T follicular helper cell (primary cell): Measurements from ENCODE around the gene WDTC1.
"Not testable (repeated sequence)": the region's sequence is repeated elsewhere in the genome, so short reads cannot be mapped to it uniquely, and the experiment has no call there.

ENCODE experiments used
- DNase-seq: peaks from one replicate; pipeline ENCODE4 v3.0.0-alpha.2; 2020; ENCODE audit warnings: low read depth
- total RNA-seq, 2 experiments: gene quantifications; one replicate each; lab custom pipeline; 2026; lab: John Stamatoyannopoulos, UW

The WDTC1 gene
- total RNA-seq = 31.2 to 85.4 reads per million in 2 experiments

GRCh38 chr1:27234049-27234882 is at the start of gene WDTC1:
WDTC1 (plus strand) TSS chr1:27234632; CDS start chr1:27261055, 26,423 bp downstream.
- DNase-seq = peak; percentile 98

- not testable (repeated sequence) for DNase-seq
Measured at GRCh38 chr1:27184665-27185064, 49.8 kb upstream of the WDTC1 start.

- no peak for DNase-seq
Measured at GRCh38 chr1:27192039-27192529, 42.3 kb upstream of the WDTC1 start.

- DNase-seq = no peak
Measured at GRCh38 chr1:27193194-27193593, 41.2 kb upstream of the WDTC1 start.

GRCh38 chr1:27201295-27201694 is 33.1 kb upstream of the WDTC1 start:
- no peak for DNase-seq

- DNase-seq = no peak
Measured at GRCh38 chr1:27203946-27204345, 30.5 kb upstream of the WDTC1 start.

GRCh38 chr1:27207238-27207637 is 27.2 kb upstream of the WDTC1 start:
- DNase-seq = not testable (repeated sequence)

GRCh38 chr1:27208143-27208850 is 26.1 kb upstream of the WDTC1 start:
- DNase-seq = not testable (repeated sequence)

GRCh38 chr1:27216466-27216865 is 18.0 kb upstream of the WDTC1 start:
- no peak for DNase-seq

- no peak for DNase-seq
Measured at GRCh38 chr1:27217401-27217800, 17.0 kb upstream of the WDTC1 start.

- DNase-seq = no peak
Measured at GRCh38 chr1:27218736-27219135, 15.7 kb upstream of the WDTC1 start.

GRCh38 chr1:27220096-27220495 is 14.3 kb upstream of the WDTC1 start:
- DNase-seq = no peak

- DNase-seq = not testable (repeated sequence)
Measured at GRCh38 chr1:27220702-27221497, 13.5 kb upstream of the WDTC1 start.

GRCh38 chr1:27225621-27226020 is 8.8 kb upstream of the WDTC1 start:
- DNase-seq = no peak

- DNase-seq = no peak
Measured at GRCh38 chr1:27227765-27228164, 6.7 kb upstream of the WDTC1 start.

- no peak for DNase-seq
Measured at GRCh38 chr1:27233667-27234048, 774 bp upstream of the WDTC1 start.

- DNase-seq = no peak
Measured at GRCh38 chr1:27235827-27236226, 1.4 kb downstream of the WDTC1 start.

- DNase-seq = no peak
Measured at GRCh38 chr1:27237112-27237511, 2.7 kb downstream of the WDTC1 start.

- no peak for DNase-seq
Measured at GRCh38 chr1:27238032-27238431, 3.6 kb downstream of the WDTC1 start.

- DNase-seq = no peak
Measured at GRCh38 chr1:27241677-27242076, 7.2 kb downstream of the WDTC1 start.

GRCh38 chr1:27243665-27244064 is 9.2 kb downstream of the WDTC1 start:
- not testable (repeated sequence) for DNase-seq

- DNase-seq = no peak
Measured at GRCh38 chr1:27246194-27246593, 11.8 kb downstream of the WDTC1 start.
